Hematopoietic multipotent progenitor cell treated with erythropoietin and hydrocortisone succinate and interleukin-3 and kit ligand, for 8 days (in vitro differentiated cells): ENCODE measurements around the gene PROB1.
"Not testable (repeated sequence)": the region's sequence is repeated elsewhere in the genome, so short reads cannot be mapped to it uniquely, and the experiment has no call there.

Source experiments
- DNase-seq: peaks from one replicate; pipeline ENCODE4 v3.0.0-alpha.2; 2015

The PROB1 gene, protein sequence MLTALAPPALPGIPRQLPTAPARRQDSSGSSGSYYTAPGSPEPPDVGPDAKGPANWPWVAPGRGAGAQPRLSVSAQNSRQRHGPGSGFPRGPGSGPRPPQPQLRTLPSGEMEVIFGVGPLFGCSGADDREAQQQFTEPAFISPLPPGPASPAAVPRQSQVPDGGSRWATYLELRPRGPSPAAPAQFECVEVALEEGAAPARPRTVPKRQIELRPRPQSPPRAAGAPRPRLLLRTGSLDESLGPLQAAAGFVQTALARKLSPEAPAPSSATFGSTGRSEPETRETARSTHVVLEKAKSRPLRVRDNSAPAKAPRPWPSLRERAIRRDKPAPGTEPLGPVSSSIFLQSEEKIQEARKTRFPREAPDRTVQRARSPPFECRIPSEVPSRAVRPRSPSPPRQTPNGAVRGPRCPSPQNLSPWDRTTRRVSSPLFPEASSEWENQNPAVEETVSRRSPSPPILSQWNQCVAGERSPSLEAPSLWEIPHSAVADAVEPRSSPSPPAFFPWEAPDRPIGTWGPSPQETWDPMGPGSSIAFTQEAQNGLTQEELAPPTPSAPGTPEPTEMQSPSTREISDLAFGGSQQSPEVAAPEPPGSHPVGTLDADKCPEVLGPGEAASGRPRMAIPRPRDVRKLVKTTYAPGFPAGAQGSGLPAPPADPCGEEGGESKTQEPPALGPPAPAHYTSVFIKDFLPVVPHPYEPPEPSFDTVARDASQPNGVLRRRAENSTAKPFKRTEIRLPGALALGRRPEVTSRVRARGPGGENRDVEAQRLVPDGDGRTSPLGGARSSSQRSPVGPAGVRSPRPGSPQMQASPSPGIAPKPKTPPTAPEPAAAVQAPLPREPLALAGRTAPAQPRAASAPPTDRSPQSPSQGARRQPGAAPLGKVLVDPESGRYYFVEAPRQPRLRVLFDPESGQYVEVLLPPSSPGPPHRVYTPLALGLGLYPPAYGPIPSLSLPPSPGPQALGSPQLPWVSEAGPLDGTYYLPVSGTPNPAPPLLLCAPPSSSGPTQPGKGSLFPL

DNA sequence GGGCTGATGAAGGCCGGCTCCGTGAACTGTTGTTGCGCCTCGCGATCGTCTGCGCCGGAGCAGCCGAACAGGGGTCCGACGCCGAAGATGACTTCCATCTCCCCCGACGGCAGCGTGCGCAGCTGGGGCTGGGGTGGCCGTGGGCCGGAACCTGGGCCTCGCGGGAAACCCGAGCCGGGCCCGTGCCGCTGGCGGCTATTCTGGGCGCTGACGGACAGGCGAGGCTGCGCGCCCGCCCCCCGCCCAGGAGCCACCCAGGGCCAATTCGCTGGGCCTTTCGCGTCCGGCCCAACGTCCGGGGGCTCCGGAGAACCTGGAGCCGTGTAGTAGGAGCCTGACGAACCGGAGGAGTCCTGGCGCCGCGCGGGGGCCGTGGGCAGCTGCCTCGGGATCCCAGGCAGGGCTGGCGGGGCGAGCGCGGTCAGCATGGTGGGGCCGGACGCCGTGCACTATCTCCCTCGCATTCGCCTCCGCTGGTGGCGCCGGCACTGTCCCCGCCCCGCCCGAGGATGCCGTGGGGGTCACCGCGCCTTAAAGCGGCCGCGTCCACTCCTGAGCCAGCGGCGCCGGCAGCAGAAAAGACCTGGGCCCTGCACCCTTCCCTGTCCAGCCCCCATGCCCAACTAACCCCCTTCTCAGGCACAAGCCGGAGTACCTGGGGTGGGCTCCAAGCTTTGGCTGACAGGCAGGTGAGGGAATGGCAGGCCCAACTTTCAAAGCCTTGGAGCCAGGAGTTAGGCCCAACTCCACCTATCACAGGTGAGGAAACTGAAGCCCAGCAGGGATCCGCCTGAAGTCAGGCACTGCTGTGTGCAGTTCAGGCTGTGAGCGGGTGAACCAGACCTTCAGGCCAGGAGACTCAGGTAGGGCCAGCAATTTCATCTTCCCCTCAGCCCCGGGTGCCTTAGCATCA lies at the start of gene PROB1:
Gene PROB1 (minus strand): TSS at position 451 of the 913 bp plus-strand sequence. CDS start 23 bp downstream, at position 428.
- DNase-seq = no peak

DNA sequence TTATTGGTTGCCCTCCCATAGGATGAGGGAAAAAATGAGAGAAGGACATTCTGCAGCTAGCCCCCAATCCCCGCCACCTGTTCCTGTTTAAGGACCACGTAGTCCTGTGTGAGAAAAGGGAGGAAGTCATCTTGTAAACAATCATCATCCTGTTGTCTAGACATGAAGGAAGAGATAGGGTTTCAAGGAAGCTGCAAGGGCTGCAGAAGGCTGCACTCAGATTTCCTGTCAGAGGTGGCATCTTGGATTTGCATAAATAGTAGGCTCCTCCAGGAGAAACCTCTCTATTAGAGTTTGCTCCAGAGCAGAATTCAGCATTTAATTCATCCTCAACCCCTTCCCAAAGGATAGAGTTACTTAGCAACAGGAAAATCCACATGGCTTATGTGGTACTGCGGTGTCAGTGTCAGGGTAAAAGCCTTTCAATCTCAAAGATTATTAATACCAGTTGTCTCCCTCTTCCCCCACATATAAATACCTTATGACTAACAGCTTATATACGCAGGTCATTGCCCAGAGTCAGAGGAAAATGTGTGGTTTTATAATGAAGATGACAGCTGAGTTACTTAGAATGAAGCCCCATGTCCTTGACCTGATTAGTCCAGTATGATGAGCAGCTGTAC lies 49.0 kb upstream of the PROB1 start:
- no peak for DNase-seq

- DNase-seq = not testable (repeated sequence)
Observed at GRCh38 chr5:139440416-139440815, 45.5 kb upstream of the PROB1 start.

- DNase-seq = peak; percentile 88
Observed at GRCh38 chr5:139439013-139439903, 44.4 kb upstream of the PROB1 start, which contains the start of gene DNAJC18. TSS of gene DNAJC18 (minus strand) at chr5:139439525. CDS start at chr5:139439445, 80 bp downstream.

DNA sequence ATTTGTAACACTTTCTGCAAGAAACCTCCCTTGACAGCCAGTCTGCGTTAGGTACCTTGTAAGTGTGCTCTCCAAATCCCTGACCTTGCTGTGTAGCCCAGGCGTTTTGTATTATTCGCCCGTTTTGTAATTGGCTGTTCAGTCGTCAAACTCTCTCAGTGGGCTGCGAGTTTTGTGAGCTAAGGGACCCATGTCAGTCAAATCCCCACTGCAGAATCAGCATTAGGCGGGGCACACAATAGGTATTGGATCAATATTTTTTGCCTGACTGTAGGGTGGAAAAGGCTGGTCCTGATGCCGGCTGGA lies 43.8 kb upstream of the PROB1 start:
- no peak for DNase-seq

- no peak for DNase-seq
Observed at GRCh38 chr5:139435676-139436075, 40.8 kb upstream of the PROB1 start.

DNA sequence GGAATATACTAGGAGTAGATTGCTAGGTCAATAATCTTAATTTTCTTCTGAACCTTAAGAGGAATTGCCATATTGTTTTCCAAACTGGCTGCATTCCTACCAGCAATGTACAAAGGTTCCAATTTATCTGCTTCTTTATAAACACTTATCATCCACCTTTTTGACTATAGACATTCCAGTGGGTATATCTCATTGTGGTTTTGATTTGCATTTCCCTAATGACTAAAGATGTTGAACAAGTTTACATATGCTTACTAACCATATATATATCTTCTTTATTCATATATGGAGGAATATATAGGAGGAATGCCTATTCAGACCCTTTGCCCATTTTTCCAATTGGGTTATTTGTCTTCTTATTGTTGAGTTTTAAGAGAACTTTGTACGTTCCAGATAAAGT lies 36.8 kb upstream of the PROB1 start:
- DNase-seq = no peak

DNA sequence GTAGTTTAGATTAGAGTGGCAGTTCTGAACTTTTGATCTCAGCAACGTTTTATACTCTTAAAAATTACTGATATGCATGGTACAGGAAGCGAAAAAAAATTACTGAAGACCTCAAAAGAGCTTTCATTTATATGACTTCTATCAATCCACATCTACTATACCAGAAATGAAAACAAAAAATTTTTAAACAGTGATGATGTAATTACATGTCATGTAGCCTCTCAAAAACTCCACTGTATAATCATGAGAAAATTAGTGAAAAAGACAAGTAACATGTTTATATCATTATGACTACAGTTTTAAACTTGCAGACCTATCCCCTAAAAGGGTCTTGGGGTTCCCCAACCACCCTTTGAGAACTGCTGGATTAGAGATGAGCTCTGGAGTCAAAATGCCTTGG lies 35.1 kb upstream of the PROB1 start:
- DNase-seq = no peak

DNA sequence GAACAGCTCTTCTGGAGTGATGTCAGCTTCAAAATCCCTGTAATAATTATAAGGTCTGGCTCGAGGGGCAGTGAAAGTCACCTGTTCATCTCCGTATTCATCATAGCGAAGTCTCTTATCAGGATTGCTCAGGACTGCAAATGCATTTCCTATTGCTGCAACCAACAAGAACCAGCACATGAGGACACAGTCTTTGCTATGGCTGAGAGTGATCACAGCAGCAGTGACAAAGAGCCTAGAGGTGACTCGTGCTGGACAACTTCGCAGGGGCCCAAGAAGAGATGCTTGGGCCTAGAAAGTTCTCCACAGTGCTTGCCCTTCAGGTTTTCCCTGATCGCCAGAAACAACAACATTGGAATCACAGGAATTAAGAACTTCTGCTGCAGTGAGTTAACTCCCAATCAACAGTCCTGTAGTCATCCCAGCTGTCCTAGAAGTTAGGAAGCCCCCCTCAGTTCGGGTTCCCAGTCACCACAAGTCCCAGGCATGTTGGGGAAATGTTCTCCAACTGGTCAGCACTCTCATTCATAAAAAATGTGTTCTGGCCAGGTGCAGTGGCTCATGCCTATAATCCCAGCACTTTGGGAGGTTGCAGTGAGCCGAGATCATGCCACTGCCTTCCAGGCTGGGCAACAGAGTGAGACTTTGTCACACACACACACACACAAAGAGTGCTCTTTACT lies 31.4 kb upstream of the PROB1 start:
- no peak for DNase-seq

- no peak for DNase-seq
Observed at GRCh38 chr5:139425497-139425896, 30.6 kb upstream of the PROB1 start.

- peak; percentile 86 for DNase-seq
Observed at GRCh38 chr5:139422307-139422893, 27.5 kb upstream of the PROB1 start.

DNA sequence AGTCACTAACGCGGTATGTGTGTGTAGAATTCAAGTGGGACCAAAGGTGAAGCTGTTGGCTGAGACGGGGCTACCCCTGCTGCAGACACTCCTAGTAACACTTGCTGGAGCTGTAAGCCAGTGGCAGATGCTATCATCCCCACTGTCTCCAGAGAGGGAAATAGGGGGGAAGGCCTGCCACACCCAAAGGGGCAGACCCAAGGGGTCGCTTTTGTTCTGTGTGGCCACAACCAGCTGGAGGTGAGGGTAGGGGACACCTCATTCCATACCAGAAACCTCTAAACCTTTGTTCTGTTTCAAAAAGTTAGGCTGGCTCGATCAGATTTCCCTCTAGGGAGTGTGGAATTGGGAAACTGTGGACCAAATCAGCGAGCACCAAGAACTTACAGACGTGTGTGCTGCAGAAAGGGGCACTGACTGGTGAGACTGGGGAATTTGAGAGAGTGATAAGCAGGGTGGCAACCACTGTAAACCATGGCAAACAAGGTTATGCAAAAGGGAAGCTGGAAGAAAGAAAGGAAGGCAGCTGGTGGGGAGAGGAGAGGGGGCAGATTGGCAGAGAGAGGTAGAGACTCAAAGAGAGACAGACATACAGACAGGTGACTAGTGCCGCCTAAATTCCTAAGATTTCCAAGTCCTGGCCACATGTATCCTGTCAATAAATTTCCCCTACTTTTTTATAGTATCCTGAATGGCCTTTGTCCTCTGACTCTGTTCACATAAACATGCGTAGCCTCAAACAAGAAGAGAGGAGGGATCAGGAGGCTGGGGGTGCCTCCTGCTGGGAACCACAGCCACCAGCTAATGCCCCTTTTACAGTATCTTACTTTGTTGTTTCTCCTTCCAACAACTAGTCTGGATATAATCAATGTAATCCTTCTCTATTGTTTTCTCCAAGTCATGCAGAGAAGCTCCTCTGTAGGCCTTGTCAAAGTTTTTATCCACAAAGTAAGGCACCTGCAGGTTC lies 24.6 kb upstream of the PROB1 start:
- no peak for DNase-seq

GRCh38 chr5:139418793-139419192 lies 23.9 kb upstream of the PROB1 start:
- no peak for DNase-seq

GRCh38 chr5:139417214-139417613 lies 22.3 kb upstream of the PROB1 start:
- peak; percentile 61 for DNase-seq

DNA sequence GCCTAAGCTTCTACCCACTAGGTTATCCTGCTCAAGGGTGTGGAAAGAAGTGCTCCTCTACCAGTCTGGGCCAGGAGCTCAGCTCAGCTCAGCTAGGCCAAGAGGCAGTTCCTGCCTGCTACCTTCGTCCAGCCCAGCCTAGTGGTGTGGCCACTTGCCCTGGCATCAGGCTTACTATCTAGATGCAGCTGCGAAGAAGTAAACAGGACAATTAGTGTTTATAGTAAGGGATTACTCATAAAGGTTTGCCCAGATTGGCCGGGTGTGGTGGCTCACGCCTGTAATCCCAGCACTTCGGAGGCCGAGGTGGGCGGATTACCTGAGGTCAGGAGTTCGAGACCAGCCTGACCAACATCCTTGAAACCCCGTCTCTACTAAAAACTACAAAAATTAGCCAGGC lies 21.7 kb upstream of the PROB1 start:
- DNase-seq = no peak

DNA sequence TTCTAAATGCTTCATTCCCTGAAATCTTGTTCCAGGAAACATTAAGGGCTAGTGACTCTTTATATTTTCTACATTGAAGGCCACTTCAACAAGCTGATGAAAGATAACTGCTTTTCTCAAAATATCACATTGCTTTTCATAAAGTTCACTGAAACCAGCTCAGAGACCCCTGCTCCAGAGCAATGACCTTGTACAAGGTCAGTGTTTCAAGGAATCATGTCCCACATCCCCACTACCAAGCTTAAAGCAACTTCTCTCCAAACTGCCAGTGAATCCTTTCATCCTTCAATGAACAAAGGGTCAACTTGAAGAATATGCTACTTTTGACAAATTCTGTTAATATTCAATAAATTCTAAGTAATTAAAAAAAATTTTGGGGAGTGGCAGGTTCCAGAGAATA lies 21.0 kb upstream of the PROB1 start:
- DNase-seq = no peak

DNA sequence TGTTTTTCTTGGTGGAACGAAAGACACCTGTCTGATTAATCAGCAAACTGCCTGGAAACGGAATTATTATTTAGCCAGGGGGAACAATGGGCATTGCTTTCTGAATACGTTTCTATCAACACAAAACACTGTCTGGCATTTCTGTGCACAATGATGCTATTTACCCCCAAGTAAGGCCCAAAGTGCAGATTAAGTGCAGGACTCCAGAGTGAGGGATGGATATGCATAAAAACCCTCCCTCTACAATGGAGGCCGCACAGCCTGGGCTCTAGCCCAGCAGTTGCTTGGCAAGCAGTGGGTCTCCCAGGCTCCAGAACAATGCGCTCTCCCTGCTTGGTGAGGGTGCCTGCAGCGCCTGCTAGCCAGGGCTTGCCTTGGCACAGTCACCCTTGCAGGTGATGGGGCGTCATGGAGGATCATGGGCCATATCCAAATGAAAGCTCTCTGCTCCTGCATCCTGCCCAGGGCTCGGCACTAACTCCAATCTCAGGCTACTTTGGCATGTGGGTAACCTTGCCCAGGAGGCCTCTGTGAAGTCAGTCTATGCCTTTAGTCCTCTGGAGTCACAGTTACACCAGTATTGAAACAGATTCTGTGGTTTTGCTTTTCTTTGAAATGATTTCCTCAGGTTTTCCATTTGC lies 20.4 kb upstream of the PROB1 start:
- DNase-seq = no peak

GRCh38 chr5:139414581-139415130 lies 19.8 kb upstream of the PROB1 start:
- DNase-seq = no peak
